Stimulated activated CD8-positive, alpha-beta memory T cell treated with anti-CD3 and anti-CD28 coated beads, Interleukin-7, amount 100 ng/mL, for 4 hours (primary cell): ENCODE measurements around the gene CPED1.
"Not testable (repeated sequence)": the region's sequence is repeated elsewhere in the genome, so short reads cannot be mapped to it uniquely, and the experiment has no call there.

Experiments
- DNase-seq, 2 donors: peaks; one replicate each; pipeline ENCODE4 v3.0.0-alpha.2; 2020; ENCODE audit warnings: low read depth in 2 of 2

Gene CPED1

DNA sequence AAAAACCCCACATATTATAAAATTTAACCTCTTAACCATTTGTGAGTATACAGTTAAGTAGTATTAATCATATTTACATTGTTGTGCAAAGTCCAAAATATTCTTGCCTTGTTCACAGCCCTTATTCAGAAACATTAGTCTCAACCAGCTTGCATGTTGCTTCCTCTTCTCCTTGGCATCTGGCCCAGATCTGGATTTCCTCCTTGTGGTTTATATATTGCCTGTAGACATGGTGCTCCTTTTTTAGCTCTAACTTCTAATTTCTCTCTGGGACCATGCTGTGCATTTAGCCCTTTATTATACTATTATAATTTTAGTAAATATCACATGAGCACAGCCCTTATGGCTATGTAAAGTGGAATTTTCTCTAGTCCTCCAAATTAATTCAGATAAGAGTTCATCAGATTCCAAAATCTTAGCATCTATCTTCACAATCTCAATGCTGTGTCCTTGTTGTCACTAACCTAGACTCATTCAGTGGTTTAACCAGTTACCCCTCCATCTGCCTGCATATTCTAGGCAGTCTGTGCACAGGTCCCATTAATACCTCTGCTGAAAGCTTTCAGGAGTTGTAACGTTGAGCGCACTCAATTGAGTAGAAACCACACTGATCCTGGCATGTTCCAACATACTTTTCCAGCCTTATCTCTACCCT lies 7.9 kb downstream of the CPED1 start:
- no peak for DNase-seq

DNA sequence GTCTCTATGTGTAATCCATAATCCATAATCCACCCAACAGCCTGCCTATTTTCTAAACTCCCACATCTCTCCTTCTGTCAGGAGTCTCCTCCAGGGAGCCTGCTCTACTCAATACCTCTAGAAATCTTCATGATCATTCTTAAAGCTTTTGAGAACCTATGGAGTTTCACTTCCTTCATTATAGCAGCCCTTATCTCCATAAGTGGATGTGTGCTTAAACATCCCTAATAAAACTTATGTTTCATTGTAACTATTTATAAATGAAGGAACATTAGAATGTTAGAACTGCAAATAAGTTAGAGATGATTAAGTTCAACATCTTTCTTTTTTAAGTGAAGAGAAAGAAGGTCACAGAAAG lies 8.5 kb downstream of the CPED1 start:
- no peak for DNase-seq

DNA sequence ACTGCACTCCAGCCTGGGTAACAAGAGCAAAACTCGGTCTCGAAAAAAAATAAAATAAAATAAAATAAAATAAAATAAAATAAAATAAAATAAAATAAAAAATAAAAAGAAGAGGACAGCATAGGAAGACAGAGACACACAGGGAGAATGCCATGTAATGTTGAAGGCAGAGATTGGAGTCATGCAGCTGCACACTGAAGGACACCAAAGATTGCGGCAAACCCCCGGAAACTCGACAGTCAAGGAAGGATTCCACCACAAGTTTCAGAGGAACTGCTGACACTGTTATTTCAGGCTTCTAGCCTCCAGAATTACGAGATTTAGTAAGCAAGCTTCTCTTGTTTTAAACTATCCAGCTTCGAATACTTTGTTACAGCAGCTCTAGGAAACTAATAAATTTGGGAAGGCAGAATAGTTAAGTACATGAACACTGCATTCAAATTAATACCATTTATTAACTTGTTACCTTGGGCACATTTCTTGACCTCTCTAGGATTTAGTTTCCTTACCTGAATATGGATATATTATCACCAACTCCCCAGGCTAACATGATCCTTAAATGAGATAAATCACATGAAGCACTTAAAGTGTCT lies 9.5 kb downstream of the CPED1 start:
- DNase-seq = no peak

DNA sequence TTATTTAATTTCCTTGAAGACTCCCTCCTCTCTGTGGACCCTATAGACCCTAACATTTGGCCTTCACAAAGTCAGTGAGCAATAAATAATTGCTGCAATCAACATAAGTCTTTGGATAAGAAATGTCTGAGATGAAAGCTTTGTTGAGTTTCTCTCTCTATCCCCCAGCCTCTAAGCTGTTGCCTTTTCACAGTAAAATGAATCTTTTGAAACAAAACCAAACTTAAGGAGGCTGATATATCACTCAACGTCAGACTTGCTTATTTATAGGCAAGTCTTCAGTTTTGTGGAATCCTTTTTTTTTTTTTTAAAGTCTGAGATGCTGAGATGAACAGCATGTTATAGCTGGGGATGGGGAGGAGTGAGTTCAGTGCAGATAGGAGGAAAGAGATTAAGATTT lies 10.0 kb downstream of the CPED1 start:
- no peak for DNase-seq

DNA sequence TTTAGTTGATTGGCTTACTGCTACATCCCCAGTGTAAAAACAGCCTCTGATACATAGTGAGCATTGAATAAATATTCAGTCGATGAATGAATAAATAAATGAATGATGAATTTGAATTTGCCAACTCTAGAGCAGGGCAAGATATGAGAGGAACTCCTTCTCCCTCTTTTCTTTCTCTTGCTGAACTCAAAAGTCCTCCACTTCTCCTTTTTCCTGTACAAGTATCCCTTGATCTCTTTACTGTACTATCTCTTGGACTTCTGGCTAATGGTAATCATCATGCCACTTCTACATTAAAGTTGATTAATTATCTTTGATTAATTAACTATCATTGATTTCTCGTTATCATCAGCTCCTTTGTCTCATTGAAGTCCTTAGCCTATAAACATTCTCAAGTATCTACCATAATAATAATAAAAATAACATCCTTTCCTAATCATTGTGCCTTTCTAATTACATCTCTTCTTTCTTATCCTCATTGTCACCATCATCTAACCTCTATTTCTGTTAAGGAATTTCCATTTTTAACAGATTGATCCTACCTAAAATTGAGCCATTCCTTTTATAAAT lies 10.6 kb downstream of the CPED1 start:
- DNase-seq = no peak

DNA sequence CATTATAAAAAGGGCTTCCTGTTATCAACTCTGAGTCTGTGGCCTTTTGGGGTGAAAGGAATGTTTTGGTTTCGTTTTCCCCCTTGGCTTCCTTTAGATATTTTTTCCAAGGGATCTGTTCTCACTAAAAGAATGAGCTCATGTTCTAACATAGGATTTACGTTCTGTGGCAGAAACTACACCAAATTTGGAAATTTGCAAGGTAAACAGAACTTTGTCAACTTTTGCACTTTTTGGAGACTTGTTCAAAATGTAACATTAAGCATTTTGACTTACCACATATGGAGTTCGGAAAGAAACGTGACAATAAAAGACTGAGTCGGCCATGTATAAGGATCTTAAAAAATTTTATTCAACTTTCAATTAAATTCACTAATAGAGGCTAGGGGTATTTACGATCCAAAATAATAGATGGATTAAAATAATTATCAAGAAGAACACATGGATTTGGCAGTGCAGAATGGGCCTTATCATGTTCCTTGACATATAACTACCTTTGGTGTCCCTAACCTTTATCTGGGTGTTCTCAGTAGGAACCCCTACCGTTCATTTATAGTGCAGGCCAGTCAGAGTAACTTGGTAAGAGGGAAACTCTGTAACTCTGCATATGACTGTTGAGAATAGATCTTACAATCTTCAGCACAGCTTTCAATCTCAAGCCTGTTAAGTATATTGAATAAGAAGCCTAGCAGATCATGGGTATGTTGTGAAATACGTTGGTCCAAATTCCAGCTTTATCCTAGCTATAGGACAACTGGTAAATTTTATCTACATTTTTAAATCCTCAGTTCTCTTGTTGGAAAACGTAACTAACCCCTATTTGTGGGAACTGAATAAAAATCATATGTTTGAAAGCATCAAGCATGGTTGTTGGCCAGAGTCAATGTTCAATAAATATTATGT lies 11.8 kb downstream of the CPED1 start:
- no peak for DNase-seq

DNA sequence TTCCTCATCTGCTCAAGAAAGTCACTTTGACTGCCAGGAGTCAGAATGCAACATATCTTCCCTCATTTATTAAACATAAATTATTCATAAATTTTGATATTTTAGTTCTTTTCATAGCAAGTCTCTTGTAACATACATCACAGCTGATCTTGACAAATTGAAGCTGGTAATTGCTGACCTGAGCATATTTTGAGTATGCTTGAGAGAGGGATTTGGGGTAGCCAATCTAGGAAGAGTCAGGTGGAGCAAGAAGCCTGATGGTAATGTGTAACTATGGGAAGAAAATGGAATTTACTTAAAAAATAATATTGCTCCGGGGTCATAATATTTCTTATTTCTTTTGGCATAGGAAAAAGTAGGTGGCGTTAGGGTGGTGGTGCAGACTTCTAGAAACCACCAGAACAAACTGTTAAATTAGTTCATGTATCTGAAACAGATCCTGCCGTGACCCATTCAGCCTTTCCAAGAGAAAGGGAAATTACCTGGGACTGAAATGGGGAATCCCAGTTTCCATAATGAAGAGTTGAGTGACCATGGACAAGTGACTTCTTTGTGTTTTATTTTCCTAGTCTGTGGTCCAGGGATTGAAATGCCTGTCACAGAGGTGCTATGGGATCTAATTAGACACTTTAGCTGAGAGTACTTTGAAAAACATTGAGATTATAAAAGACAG lies 12.9 kb downstream of the CPED1 start:
- no peak for DNase-seq

DNA sequence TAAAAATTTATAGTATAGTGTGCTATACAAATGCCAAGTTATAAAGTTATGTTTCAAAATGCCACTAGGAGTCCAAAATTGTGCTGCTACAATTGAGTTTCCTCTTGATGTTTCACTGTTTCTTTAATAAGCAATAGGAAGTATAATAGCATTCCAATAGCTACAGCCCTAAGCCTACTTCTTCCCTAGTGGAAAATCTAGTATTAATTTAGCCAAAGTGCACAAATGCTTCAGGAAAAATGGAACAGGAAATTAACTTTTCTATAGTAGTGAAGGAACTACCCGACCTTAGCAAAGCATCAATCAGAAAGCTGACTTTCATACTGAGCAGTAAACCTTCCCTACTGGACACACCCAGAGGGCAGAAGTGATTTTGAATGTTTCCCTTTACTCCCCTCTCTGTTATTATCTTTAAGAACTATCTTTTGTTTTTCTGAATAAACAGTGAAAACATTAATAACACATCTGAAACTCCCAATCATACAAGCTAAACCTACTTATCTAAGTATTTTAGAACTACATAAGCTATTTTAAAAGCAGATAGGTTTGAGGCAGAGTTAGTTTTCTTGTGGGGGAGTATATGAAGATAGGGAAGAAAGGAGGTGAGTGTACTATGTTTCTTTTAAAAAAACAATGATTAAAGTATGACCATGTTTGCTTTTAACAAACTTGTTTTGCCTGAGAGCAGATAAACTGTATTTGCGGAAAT lies 13.7 kb downstream of the CPED1 start:
- DNase-seq = no peak

DNA sequence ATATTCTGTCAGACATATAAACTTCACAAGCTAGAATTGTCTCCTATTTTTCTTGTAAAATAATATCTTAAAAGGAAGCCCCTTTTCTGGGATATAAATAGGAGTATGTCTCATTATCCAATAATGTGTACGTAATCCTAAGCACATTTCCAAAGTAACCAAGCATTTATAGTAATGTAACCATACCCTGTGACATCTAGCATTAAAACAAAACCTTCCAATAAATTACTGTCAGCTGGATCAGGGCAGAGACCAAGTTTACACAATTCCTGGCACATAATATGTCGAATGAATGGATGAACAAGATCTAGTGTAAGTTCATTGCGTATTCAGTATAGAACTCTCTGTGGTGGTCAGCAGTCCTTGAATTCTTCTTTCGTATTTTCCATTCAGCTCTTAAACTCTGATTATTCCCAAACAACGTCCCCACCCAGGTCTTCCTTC lies 14.3 kb downstream of the CPED1 start:
- no peak for DNase-seq

DNA sequence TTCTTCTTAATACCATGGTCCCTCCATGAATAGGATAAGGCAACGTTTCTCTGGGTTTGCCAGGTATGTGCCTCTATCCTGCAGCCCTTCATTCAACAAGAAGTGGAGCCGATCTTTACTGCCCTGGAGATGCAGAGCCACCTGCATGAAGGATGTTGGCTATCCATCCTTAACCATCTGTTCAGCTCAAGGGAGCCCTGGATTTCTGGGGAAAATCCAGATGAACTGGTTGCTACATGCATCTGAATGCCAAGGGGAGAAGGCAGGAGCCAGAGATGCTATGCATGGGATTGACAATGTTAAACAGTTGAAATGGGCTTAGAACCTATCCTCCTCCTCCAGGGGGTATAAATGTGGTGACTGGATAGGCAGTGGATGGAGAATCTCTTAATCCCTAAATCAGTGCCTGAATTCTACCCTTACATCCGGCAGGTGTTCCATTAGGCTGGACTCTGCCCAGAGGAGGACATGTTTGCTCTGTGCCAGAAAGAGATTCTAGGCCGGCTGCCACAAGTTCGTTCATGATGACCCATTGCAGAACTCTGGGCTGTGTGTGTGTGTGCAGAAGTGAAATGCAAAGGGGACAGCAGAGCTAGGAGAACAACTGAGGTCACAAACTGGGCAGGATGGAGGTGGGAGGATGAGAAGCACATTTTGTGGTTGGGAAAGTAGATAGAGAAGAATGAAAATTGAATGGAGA lies 15.6 kb downstream of the CPED1 start:
- no peak for DNase-seq

DNA sequence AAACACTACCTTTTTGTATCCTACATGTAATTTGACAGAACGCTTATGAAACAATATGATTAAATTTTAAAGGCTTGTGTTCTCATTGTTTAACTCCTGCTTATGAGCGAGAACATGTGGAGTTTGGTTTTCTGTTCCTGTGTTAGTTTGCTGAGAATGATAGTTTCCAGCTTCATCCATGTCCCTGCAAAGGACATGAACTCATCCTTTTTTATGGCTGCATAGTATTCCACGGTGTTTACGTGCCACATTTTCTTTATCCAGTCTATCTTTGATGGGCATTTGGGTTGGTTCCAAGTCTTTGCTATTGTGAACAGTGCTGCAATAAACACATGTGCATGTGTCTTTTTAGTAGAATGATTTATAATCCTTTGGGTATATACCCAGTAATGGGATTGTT lies 16.5 kb downstream of the CPED1 start:
- not testable (repeated sequence) for DNase-seq

DNA sequence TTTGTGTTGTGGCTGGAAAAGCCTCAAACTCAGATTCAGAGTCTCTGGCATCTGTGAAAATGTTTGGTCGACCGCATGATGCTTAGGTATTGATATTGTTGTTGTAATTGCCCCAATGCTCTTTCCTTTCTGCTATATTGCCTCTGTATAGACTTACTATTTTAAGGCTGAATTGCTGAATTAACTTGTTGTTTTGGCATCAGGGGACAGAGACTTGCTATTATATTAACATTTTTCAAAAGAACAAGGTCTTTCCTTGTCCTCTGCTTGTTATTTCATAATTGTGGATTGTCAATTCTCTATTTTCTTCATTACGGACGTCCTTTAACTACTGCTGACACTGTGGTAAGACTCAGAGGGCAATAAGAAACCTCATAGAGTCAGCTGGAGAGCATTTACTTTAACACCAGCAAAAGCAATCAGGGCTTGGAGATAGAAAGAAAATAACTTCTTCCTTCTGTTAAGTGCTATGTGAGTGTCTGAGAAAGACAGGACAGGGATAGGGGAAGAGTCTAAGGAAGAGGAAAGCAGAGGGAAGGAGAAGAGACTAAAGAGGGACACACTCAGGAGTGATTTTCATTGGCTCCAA lies 17.6 kb downstream of the CPED1 start:
- no peak for DNase-seq

DNA sequence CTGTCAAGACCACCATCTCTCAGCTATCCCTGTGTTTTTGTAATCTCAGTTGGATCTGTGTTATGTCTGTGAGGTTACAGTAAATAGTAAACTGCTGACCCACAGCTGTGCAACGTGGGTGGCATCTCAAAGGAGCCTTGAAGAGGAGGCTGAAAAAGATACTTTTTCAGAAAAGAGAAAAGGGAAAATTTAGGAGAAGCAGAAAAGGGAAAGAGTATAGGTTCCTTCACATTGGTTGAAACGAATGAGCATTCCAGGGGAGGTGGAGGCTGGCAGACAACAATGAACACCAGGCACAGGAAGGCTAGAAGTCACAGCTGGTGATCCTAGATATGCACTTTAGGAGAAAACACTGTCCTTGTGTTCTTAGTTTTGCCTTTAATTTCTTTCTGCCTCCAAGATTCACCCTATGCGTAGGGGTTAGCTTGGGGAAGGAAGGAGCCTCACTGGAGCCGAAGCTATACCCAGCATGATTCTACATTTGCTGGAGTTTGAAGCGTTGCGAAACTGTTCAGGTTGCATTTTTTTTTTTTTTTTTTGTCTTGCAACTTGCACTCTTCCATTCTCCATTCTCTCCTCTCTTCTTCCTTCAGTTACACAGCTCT lies 18.3 kb downstream of the CPED1 start:
- no peak for DNase-seq

DNA sequence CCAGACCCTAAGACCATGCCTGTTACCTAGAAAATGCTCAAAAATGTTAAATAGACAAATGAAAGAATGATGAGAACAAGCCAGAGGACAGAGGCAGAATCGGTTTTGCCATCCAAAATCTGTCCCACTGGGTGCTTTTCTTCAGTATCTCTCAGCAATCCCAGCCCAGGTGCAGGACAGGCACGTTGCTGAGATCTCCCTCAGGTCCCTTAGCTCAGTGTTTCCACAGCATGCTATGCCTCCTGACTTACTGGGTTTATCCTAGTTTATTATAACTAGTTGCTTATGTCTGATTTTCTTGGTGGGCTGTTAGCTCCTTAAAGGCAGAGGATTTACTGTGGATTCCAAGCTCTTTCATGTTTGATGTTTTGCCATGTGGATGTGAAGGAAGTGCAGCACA lies 20.3 kb downstream of the CPED1 start:
- no peak for DNase-seq

DNA sequence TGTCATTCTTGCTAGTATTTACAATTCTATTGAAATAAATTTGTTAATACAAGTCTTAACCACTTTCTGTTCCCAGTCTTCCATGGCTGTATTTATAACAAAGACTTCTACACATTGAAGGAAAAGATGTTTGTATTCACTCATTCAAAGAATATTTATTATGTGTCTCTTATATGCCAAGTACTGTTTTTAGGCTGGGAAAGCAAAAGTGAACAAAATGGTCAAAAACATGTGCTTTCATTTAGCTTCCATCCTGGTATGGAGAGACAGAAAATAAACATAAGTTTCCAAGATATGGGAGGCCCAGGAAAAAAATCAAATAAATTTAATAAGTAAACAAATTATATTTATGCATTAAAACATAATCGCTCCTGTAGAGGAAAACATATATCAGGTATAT lies 22.9 kb downstream of the CPED1 start:
- no peak for DNase-seq

DNA sequence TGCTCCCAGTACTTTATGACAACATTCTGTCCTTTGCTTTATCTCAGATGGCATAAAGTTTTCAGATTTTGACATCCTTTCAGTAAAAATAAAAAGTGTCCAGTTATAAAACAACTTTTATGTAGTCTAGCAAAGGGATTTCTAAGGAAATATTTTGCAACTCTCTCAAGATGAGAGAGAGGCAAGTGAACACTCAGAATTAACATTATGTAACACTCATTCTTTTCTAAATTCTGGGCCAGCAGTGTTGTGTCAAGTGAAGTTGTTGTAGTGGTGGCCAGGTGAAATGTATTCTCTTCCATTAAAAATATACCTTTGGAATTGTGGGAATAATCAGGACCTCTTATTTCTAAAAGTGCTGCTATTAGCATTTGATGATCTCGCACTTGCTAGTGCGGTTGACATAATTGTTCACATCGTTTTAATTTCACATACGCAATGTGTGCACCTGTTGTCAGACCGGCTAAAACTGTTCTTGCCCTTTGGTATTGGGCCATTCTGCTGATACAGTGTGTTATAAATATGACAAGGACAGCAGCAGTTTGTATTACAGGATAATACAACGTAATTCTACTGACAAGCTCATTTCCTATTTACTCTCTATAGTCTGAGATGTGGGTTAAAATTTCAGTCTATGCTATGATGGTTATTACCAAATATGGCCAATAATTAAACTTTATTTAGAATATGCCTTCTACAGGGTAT lies 23.8 kb downstream of the CPED1 start:
- DNase-seq = no peak

DNA sequence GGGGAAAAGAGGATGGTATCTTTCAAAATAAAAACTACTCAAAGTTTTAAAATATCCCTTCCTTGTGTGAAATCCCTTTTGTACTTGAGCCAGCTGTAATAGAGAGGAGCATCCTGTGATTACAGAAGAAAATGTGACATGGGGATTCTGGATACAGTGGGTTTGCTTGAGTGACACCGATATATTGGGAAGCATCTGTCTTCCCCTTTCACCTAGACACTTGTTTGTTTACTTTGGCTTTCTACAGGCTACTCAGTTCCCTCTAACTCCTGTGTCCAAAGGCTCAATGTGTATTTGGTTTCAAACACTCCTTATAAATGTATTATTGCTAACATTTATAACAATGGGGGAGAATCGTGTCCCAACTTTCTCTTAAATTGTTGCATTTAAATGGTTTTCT lies 24.4 kb downstream of the CPED1 start:
- no peak for DNase-seq

DNA sequence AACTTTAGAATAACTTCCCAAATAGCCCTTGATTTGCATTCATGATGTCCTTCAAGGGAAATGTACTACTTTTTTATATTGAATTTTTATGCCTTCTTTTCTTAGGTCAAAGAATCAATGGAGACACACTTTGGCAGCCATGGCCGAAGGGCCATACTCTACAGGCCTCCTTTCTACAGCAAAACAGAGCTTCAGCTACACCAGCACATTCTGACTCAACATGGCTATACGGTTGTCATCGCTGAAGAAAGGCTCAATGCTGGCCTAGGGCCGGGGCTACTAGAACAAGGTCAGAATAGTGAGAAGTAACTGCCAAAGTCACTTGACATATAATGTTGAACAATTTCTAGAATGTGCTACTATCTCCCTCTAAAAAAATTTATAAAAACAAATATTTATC lies 27.0 kb downstream of the CPED1 start:
- no peak for DNase-seq

DNA sequence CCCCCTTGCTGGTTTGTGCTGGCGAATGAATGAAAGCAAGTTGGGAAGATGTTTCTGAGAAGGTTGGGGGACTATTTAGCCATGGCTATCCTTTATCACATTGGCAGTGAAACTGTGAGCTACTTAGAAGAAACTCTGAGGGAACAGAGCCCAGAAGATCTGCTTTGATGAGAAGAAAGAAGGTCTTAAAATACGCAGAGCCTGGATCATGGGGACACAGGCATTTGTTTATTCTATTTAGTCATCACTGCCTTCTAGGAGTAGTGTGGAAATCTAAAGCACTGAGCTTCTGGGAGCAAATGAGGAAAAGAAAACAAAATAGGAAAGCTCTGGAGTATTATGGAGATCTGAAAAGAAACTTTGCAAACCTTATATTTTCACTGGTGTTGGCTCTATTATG lies 28.5 kb downstream of the CPED1 start:
- DNase-seq = no peak
